ENCODE results near the gene FCN3. TPM values are rescaled to one million over a fixed set of nuclear protein-coding genes. Genes with fewer than 3 reads are reported as not detected.

FCN3 gene
- total RNA-seq, 4 donors from 2014 or later, result not detected

- no peak overlapping the region for H3K4me3 ChIP-seq
- H3K27me3 ChIP-seq, result no peaks in the 10 kb centered on the region
- peaks cover 0 to under 1% (median 0%) of the 10 kb centered on the region in 3 donors for H3K36me3 ChIP-seq
- H3K27ac ChIP-seq, result no peak overlapping the region
- DNase-seq, result no peak
- no peaks in the 10 kb centered on the region for H3K9me3 ChIP-seq
- peaks cover 3 to 37% (median 16%) of the 10 kb centered on the region in 4 donors for H3K4me1 ChIP-seq
- TF ChIP-seq CTCF (IDR thresholded peaks at IDR 0.05), result no peak
- no peak for TF ChIP-seq POLR2A (IDR thresholded peaks at IDR 0.05)
Observed at GRCh38 chr1:27400963-27401341, 26.3 kb upstream of the FCN3 start.

- no peak for DNase-seq
- TF ChIP-seq POLR2A (IDR thresholded peaks at IDR 0.05) (no peak), CTCF (IDR thresholded peaks at IDR 0.05) (no peak)
- no peaks in the 10 kb centered on the region for H3K36me3 ChIP-seq
- H3K4me3 ChIP-seq, result no peak overlapping the region
- H3K9me3 ChIP-seq, result no peaks in the 10 kb centered on the region
- no peaks in the 10 kb centered on the region for H3K27me3 ChIP-seq
- H3K4me1 ChIP-seq, result peaks cover 3 to 34% (median 16%) of the 10 kb centered on the region in 4 donors
- no peak overlapping the region for H3K27ac ChIP-seq
Observed at GRCh38 chr1:27400082-27400962, 25.7 kb upstream of the FCN3 start.

GRCh38 chr1:27399251-27400025 lies 24.8 kb upstream of the FCN3 start:
- Histone ChIP-seq H3K27me3 (no peaks in the 10 kb centered on the region), H3K4me1 (peaks cover 3 to 34% (median 16%) of the 10 kb centered on the region in 4 donors), H3K9me3 (no peaks in the 10 kb centered on the region), H3K4me3 (no peak overlapping the region), H3K27ac (no peak overlapping the region), H3K36me3 (no peaks in the 10 kb centered on the region)
- no peak for DNase-seq
- no peak for TF ChIP-seq CTCF (IDR thresholded peaks at IDR 0.05)

GRCh38 chr1:27398405-27399149 lies 24.0 kb upstream of the FCN3 start:
- peaks cover 3 to 25% (median 10%) of the 10 kb centered on the region in 4 donors for H3K4me1 ChIP-seq
- no peaks in the 10 kb centered on the region for H3K9me3 ChIP-seq
- no peak overlapping the region for H3K4me3 ChIP-seq
- H3K27ac ChIP-seq, result no peak overlapping the region
- DNase-seq, result no peak
- no peaks in the 10 kb centered on the region for H3K27me3 ChIP-seq
- H3K36me3 ChIP-seq, result no peaks in the 10 kb centered on the region
- TF ChIP-seq CTCF (IDR thresholded peaks at IDR 0.05) (no peak), POLR2A (IDR thresholded peaks at IDR 0.05) (no peak)

GRCh38 chr1:27397749-27398148 lies 23.1 kb upstream of the FCN3 start:
- no peak overlapping the region for H3K4me3 ChIP-seq
- no peak for DNase-seq
- no peaks in the 10 kb centered on the region for H3K36me3 ChIP-seq
- H3K4me1 ChIP-seq, result peaks cover 0 to 21% (median 8%) of the 10 kb centered on the region in 4 donors
- H3K9me3 ChIP-seq, result no peaks in the 10 kb centered on the region
- no peak overlapping the region for H3K27ac ChIP-seq
- TF ChIP-seq POLR2A (IDR thresholded peaks at IDR 0.05) (no peak), CTCF (IDR thresholded peaks at IDR 0.05) (no peak)
- H3K27me3 ChIP-seq, result no peaks in the 10 kb centered on the region
